HG03103 (cell line): ENCODE data around the gene RSPO4.

Source experiments
- ATAC-seq: cut with Tn5 transposase; IDR thresholded peaks from one replicate; pipeline ENCODE4 v1.9.1; 2021; ENCODE audit warnings: low read depth; ENCODE audit not compliant: unreplicated experiment

Gene RSPO4

DNA sequence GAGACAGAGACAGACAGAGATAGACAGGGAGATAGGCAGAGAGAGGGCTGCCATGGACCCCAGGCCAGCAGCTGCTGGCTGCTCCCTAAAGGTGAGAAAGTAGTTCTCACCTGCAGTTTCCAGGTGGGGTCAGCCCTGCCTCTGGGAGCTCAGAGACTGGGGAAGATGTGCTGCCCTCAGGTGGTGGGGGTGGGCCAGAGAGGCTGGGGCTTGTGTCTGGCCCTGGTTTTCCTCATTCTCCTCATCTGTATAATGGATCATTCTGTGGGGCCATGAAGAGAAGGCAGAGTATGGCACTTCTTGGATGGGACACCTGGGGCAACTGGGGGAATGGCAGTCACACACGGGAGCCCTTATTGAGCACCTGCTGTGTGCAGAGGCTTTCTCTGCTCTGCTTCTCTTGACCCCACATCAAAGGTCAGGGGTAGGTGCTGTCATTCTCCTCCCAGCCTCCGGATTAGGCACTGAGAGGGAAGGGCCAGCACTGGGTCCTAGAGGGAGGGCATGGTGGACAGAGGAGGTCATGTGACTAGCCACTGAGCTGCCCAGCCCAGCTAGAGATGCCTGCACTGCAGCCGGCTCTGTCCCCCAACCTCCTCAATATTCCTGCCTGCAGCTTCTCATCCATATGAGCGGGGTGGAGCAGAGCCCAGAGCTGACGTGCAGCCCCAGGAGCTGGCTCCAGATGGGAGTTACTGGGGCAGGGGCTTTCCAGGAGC, 90.1 kb downstream of the RSPO4 start:
- no peak for ATAC-seq

DNA sequence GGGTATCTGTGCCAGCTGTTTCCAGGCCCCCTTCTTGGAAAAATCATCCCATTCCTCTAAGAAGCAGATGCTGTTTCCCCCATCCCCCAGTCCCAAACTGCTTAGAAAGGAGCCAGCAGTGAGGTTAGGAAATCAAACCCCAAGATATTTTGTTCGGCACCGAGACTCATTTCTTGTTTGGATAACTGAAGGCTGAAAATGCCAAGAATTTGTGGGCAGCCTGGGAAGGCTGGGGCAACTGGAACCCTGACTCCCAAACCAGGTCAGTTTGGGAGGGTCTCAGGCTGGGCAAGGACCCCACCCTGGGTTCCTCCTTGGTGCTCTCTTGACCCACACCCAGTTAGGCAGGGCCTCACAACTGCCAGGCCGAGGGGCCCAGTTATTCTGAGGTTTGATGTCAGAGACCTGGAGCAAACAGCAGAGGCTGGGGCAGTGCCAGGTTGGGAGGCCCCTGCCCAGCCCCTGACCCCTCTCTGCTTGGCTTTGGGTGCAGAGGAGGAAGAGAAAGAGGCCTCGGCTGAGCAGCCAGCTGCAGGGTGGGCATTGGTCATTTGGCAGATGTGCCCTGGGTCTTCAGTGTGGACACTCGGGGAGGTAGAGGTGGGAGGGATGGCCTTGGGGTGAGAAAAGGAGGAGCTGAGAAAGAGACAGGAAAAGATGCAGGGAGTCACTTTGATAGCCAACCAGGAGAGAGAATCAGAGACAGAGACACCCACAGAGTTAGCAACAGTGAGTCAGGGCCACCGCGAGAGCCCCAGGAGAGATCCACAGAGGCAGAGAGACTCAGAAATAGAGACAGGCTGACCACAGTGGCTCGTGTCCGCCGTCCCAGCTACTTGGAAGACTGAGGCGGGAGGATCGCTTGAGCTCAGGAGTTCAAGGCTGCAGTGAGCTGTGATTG, 91.0 kb downstream of the RSPO4 start:
- no peak for ATAC-seq

DNA sequence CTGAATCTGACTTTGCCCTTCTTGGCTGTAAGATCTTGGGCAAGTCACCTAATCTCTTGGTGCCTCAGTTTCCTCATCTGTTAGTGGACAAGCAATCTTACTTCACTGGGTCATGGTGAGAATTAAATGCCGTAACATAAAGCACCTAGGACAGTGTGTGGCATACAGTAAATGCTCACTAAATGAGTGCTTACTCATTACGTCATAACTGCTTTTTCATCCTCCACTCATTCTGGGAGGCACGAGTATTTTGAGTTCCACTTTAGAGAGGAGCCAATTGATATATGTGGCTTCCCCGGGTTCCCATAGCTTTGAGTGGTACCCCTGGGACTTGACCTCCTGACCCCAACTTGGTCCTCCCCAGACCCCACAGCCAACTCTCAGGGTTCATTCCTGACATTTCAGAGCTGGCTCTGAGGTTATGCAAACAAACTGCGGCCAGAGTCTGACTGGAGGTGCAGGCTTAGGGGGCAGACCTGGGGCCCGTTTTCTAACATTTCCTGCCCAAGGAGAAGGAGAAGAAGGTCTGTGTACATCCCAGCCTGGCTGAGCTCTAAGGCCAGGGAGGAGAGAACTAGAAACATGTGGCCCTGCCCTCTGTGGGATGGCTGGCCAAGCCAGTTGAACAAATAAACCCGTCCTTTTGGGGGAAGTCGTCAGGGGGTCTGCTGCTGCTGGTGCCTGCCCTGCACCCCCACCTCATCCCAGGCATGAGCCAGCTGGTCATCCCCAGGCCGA, 91.8 kb downstream of the RSPO4 start:
- ATAC-seq, result no peak

DNA sequence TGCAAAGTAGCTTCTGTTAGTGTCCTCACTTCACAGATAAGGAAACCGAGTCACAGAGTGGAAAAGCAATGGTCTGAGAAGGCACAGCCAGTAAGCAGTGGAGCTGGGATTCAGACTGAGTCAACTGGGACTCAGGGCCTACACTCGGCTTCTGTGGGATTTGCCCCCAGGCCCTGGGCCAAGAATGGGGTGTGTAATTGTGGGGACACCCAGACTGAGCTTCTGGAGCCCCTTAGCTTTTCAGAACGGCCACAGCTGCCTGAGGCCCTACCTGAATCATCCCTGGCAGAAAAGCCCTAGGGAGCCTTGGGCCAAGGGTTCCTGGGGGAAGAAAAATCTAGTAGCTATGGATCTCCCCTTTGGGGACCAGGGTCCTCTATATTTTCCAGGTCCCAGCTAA, 92.5 kb downstream of the RSPO4 start:
- no peak for ATAC-seq
